Vagina (tissue), 2 donors: ENCODE results near the gene ANKRD37. TPM values are rescaled to one million over a fixed set of nuclear protein-coding genes. Genes with fewer than 3 reads are reported as not detected.

Source experiments
- DNase-seq, 2 donors: peaks; one replicate each; pipeline ENCODE4 v3.0.0-alpha.2; 2017; ENCODE audit errors: extremely low spot score in 2 of 2
- H3K27ac ChIP-seq: fragments of 200-600 bp; sonication (generic); one replicate; pipeline ENCODE4 v1.5.1; 2019
- H3K27me3 ChIP-seq: fragments of 200-600 bp; sonication (generic); one replicate; pipeline ENCODE4 v1.5.1; 2019
- H3K36me3 ChIP-seq, 2 donors: fragments of 200-600 bp; sonication (generic); one replicate each; pipeline ENCODE4 v1.5.1; 2017 to 2019
- H3K4me1 ChIP-seq: fragments of 200-600 bp; sonication (generic); one replicate; pipeline ENCODE4 v1.5.1; 2019
- H3K4me3 ChIP-seq, 2 donors: fragments of 200-600 bp; sonication (generic); 1 replicate in 1 of 2; 2 replicates in 1 of 2; pipeline ENCODE4 v1.5.1; 2016 to 2019
- H3K9me3 ChIP-seq: fragments of 200-600 bp; sonication (generic); one replicate; pipeline ENCODE4 v1.5.1; 2019
- CTCF ChIP-seq, 3 experiments: fragments of 450-650 bp in 2 of 3; fragments of 200-600 bp in 1 of 3; sonication (generic) in 1 of 3; IDR thresholded peaks; one replicate each; pipeline ENCODE4 v1.5.1; 2017 to 2019; ENCODE audit warnings: antibody characterized with exemption in 3 of 3, mild to moderate bottlenecking in 2 of 3, moderate library complexity in 2 of 3
- POLR2A ChIP-seq, 2 donors: fragments of 450-650 bp; IDR thresholded peaks; one replicate each; pipeline ENCODE4 v1.6.1; 2017; ENCODE audit warnings: antibody characterized with exemption in 2 of 2, mild to moderate bottlenecking in 2 of 2, moderate library complexity in 2 of 2
- POLR2AphosphoS5 ChIP-seq, 2 donors: sonication (generic); formaldehyde crosslinking; IDR thresholded peaks; one replicate each; pipeline ENCODE4 v1.9.0; 2017; ENCODE audit warnings: antibody characterized with exemption in 2 of 2, mild to moderate bottlenecking in 2 of 2, low read depth in 1 of 2; ENCODE audit not compliant: insufficient read depth in 1 of 2
- intact Hi-C: fragments of 100-400 bp; cut with DNase I; formaldehyde crosslinking; loops from one replicate; pipeline ENCODE4 v1.15.1; 2023
- total RNA-seq: library from RNA; depleted of rRNA; stranded (reverse); fragments of >200 nt; gene quantifications from one replicate; pipeline ENCODE4 v1.2.3, GENCODE V29; 2016

ANKRD37 gene
- total RNA-seq, 1 donor from 2014 or later: 56.7 TPM

GRCh38 chr4:185392156-185392555 lies 4.5 kb upstream of the ANKRD37 start:
- Histone ChIP-seq H3K27me3 (no peaks in the 10 kb centered on the region), H3K4me1 (peaks cover 13% of the 10 kb centered on the region), H3K36me3 (no peaks in the 10 kb centered on the region), H3K9me3 (no peaks in the 10 kb centered on the region), H3K4me3 (no peak overlapping the region), H3K27ac (no peak overlapping the region)
- intact Hi-C loops: loop anchor here (10.0 kb wide), 2 partner anchors 187 to 193 kb away; partner anchors contain the start of genes CFAP97 and SNX25
- TF ChIP-seq POLR2AphosphoS5 (IDR thresholded peaks at IDR 0.05; ENCODE audit: insufficient read depth in 1 of 2, low read depth in 1 of 2): no peak
- TF ChIP-seq POLR2A (IDR thresholded peaks at IDR 0.05): no peak
- TF ChIP-seq CTCF (IDR thresholded peaks at IDR 0.05): no peak
- DNase-seq: no peak

GRCh38 chr4:185394568-185395237 lies 1.9 kb upstream of the ANKRD37 start:
- intact Hi-C loops: loop anchor here (10.0 kb wide), 2 partner anchors 190 kb away; partner anchors contain the start of genes CFAP97 and SNX25
- Histone ChIP-seq H3K4me3 (peak overlapping the region; percentile 80 to 83), H3K36me3 (no peaks in the 10 kb centered on the region), H3K9me3 (no peaks in the 10 kb centered on the region), H3K27me3 (no peaks in the 10 kb centered on the region), H3K27ac (peak overlapping the region; percentile 100), H3K4me1 (peaks cover 14% of the 10 kb centered on the region)
- DNase-seq: no peak
- TF ChIP-seq CTCF (IDR thresholded peaks at IDR 0.05) (no peak), POLR2AphosphoS5 (IDR thresholded peaks at IDR 0.05; ENCODE audit: insufficient read depth in 1 of 2, low read depth in 1 of 2) (no peak), POLR2A (IDR thresholded peaks at IDR 0.05) (no peak)

GRCh38 chr4:185395238-185395955 lies 1.2 kb upstream of the ANKRD37 start, which contains the start of gene LRP2BP:
TSS of gene LRP2BP (minus strand) at chr4:185395924. CDS start at chr4:185378186, 17,738 bp downstream.
- no peaks in the 10 kb centered on the region for H3K9me3 ChIP-seq
- intact Hi-C loops: loop anchor here (10.0 kb wide), 2 partner anchors 189 to 191 kb away; partner anchors contain the start of genes CFAP97 and SNX25
- peaks cover 14% of the 10 kb centered on the region for H3K4me1 ChIP-seq
- no peaks in the 10 kb centered on the region for H3K27me3 ChIP-seq
- H3K27ac ChIP-seq: peak within 1 kb of the TSS; percentile 100
- TF ChIP-seq CTCF (IDR thresholded peaks at IDR 0.05): no peak
- peak in 1 of 2 donors; percentile 93 for TF ChIP-seq POLR2AphosphoS5 (IDR thresholded peaks at IDR 0.05; ENCODE audit: insufficient read depth in 1 of 2, low read depth in 1 of 2)
- no peak for TF ChIP-seq POLR2A (IDR thresholded peaks at IDR 0.05)
- peaks cover 0 to 4% of the 10 kb centered on the region in 2 donors for H3K36me3 ChIP-seq
- peak within 1 kb of the TSS; percentile 80 to 83 for H3K4me3 ChIP-seq
- DNase-seq: no peak

- peak overlapping the region; percentile 100 for H3K27ac ChIP-seq
- H3K4me3 ChIP-seq: peak overlapping the region; percentile 80 to 83
- TF ChIP-seq POLR2A (IDR thresholded peaks at IDR 0.05) (peak; percentile 65 to 88), CTCF (IDR thresholded peaks at IDR 0.05) (no peak), POLR2AphosphoS5 (IDR thresholded peaks at IDR 0.05; ENCODE audit: insufficient read depth in 1 of 2, low read depth in 1 of 2) (peak; percentile 66 to 97)
- DNase-seq: peak; percentile 97 to 98
- intact Hi-C loops: loop anchor here (10.0 kb wide), 2 partner anchors 189 to 191 kb away; partner anchors contain the start of genes CFAP97 and SNX25
- no peaks in the 10 kb centered on the region for H3K27me3 ChIP-seq
- peaks cover 14% of the 10 kb centered on the region for H3K4me1 ChIP-seq
- H3K9me3 ChIP-seq: no peaks in the 10 kb centered on the region
- H3K36me3 ChIP-seq: peaks cover 0 to 4% of the 10 kb centered on the region in 2 donors
Observed at GRCh38 chr4:185395956-185396723, 501 bp upstream of the ANKRD37 start.
